ENCODE results near the gene ABCF2.

The ABCF2 gene

GRCh38 chr7:151225948-151226510, 976 bp downstream of the ABCF2 start:
- no peak for DNase-seq (ENCODE audit: low spot score)

GRCh38 chr7:151223728-151224127, 3.3 kb downstream of the ABCF2 start:
- DNase-seq (ENCODE audit: low spot score) = no peak

- DNase-seq (ENCODE audit: low spot score) = no peak
Measured at GRCh38 chr7:151218170-151218569, 8.8 kb downstream of the ABCF2 start.

- no peak for DNase-seq (ENCODE audit: low spot score)
Measured at GRCh38 chr7:151215396-151215795, 11.6 kb downstream of the ABCF2 start.

- no peak for DNase-seq (ENCODE audit: low spot score)
Measured at GRCh38 chr7:151213826-151214225, 13.2 kb downstream of the ABCF2 start.

GRCh38 chr7:151212626-151213025, 14.4 kb downstream of the ABCF2 start:
- no peak for DNase-seq (ENCODE audit: low spot score)

- DNase-seq (ENCODE audit: low spot score) = no peak
Measured at GRCh38 chr7:151211155-151211772, 15.7 kb downstream of the ABCF2 start.

- DNase-seq (ENCODE audit: low spot score) = no peak
Measured at GRCh38 chr7:151210087-151210854, 16.7 kb downstream of the ABCF2 start, which contains the start of gene H2BK1. TSS of gene H2BK1 (minus strand) at chr7:151210488. CDS start at chr7:151210318, 170 bp downstream.

- DNase-seq (ENCODE audit: low spot score) = no peak
Measured at GRCh38 chr7:151209588-151209987, 17.4 kb downstream of the ABCF2 start.

- no peak for DNase-seq (ENCODE audit: low spot score)
Measured at GRCh38 chr7:151208253-151208862, 18.6 kb downstream of the ABCF2 start.

- no peak for DNase-seq (ENCODE audit: low spot score)
Measured at GRCh38 chr7:151207804-151208203, 19.2 kb downstream of the ABCF2 start.

GRCh38 chr7:151207315-151207714, 19.7 kb downstream of the ABCF2 start:
- DNase-seq (ENCODE audit: low spot score) = no peak

GRCh38 chr7:151206914-151207313, 20.1 kb downstream of the ABCF2 start:
- DNase-seq (ENCODE audit: low spot score) = no peak

- DNase-seq (ENCODE audit: low spot score) = no peak
Measured at GRCh38 chr7:151205730-151206129, 21.3 kb downstream of the ABCF2 start.

GRCh38 chr7:151204383-151205032, 22.5 kb downstream of the ABCF2 start:
- DNase-seq (ENCODE audit: low spot score) = no peak

- DNase-seq (ENCODE audit: low spot score) = no peak
Measured at GRCh38 chr7:151202836-151203235, 24.2 kb downstream of the ABCF2 start.

- DNase-seq (ENCODE audit: low spot score) = no peak
Measured at GRCh38 chr7:151201751-151202150, 25.3 kb downstream of the ABCF2 start.

GRCh38 chr7:151201344-151201743, 25.7 kb downstream of the ABCF2 start:
- DNase-seq (ENCODE audit: low spot score) = no peak

GRCh38 chr7:151198945-151199848, 27.8 kb downstream of the ABCF2 start:
- DNase-seq (ENCODE audit: low spot score) = no peak

- no peak for DNase-seq (ENCODE audit: low spot score)
Measured at GRCh38 chr7:151197932-151198331, 29.1 kb downstream of the ABCF2 start.

Data from hematopoietic multipotent progenitor cell treated with erythropoietin and hydrocortisone succinate and interleukin-3 and kit ligand, for 17 days (in vitro differentiated cells).